ENCODE measurements around the gene COL4A1. TPM values are rescaled to one million over a fixed set of nuclear protein-coding genes. Genes with fewer than 3 reads are reported as not detected.
"Not testable (repeated sequence)": the region's sequence is repeated elsewhere in the genome, so short reads cannot be mapped to it uniquely, and the experiment has no call there.

COL4A1 gene
- total RNA-seq, 2 experiments from 2014 or later: not detected

DNA sequence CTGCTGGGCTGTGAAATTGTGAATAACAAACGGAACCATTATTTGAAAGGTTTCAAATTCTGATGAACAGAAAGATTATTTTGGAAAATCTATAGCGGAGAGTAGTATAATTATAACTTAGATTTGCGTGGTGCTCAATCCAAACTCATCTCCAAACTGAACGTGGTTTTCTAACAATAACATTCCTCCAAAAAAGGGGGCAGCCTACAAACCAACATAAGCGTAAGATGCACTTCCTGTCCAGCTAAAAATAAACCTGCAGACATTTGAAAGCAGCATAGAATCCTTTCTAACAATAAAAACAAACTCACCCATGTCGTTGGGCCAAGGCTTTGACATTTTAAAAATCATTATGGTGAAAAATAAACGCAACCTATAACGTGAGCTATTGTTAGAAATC lies 178.4 kb downstream of the COL4A1 start:
- ChIA-PET POLR2A (no interaction called here), CTCF (no interaction called here)

DNA sequence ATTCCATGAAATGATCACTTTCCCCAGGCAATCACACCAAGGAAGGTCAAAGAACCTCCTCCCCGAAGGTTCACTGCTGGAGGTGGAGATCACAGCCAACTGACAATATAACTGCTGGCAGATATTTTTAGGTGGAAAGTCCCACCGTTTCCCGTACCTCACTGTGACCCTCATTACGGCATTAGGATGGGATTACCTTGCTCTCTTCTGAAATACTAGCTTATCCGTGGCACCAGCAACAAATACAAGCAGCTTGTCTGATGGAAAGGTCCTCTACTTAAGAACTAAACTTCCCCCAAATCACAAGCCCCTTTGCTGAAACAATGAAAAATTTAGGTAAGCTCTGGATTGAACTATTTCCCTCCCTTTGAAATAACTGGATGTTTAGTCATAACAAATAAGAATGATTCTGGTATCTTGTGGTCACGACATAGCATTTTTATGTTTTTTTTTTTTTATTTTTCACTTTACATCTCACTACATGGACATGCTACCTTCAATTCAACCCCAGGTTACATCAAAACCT lies 178.9 kb downstream of the COL4A1 start:
- POLR2A ChIA-PET: no interaction called here
- CTCF ChIA-PET: no interaction called here

DNA sequence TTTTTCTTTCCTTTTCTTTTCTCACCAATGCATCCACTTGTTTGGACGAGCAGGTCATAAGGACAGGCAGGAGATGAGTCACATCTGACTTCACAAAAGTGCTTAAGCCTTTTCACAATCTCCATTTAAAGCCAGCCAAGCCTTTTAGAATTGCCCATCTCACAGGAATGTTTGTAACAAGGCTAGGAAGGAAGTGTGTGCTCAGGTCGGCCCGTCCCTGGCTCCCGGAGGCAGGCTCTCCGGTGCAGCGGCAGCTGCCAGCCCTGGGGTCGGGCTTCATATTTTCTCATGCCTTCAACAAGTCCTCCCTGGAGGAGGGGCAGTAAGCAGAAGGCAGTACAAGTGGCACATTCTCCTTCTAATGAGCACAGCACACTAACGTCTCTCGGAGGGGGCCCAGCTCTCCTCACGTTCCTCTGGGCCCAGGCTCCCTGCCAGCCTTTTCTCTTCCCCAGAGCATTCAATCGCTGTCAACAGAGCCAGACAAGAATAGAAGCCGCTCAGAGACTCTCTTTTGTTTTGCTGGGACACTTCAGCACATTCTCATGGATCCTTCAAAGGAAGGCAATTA lies 180.5 kb downstream of the COL4A1 start:
- ChIA-PET POLR2A (no interaction called here), CTCF (no interaction called here)

DNA sequence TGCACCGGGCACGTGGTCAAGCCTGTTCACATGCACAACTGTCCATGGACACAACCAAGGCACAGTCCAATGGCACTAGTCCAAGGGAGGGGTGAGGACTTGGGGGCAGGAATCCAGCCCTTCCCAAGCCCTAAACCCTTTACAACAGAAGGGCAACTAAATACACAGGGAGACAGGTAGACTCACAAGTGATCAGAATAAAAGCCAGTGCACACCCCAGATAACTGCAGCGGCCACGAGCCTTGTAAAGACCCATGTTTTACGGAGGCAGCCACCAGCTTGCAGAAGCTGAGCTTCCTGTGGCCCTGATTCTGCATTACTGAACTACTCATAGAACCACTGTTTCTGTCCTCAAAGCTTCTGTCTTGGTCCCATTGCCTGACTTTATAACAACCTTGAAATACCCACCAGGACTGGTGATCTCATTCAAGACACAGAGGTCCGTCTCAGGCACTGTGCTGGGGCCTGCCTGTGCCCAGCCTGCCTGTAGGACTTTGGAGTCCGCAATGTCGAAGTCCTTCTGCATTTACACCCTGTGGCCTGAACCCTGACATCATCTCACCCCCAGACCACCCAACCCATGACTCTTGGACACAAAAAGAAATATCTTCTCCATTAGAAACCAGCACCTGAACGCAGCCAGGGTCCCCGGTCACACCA lies 181.2 kb downstream of the COL4A1 start:
- POLR2A ChIA-PET: no interaction called here
- CTCF ChIA-PET: no interaction called here

DNA sequence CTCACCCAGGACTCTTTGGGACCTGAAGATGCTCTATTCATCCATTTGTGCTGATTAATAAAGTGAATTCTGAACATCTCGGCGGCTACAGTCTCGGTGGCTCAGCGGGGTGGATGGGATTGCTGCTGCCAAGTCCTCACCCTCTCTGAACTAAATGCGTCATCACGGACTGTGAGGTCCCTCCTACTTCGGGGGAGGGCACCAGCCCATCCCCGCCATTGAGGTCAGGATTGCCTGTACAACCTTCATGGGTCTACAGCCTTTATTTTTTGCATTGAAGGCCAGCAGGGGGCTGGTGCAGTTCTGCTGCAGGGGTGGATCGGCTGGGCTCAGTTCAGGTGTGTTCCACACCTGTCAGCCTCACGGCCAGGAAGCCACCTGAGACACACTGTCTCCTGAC lies 181.8 kb downstream of the COL4A1 start:
- CTCF ChIA-PET: no interaction called here
- POLR2A ChIA-PET: no interaction called here

DNA sequence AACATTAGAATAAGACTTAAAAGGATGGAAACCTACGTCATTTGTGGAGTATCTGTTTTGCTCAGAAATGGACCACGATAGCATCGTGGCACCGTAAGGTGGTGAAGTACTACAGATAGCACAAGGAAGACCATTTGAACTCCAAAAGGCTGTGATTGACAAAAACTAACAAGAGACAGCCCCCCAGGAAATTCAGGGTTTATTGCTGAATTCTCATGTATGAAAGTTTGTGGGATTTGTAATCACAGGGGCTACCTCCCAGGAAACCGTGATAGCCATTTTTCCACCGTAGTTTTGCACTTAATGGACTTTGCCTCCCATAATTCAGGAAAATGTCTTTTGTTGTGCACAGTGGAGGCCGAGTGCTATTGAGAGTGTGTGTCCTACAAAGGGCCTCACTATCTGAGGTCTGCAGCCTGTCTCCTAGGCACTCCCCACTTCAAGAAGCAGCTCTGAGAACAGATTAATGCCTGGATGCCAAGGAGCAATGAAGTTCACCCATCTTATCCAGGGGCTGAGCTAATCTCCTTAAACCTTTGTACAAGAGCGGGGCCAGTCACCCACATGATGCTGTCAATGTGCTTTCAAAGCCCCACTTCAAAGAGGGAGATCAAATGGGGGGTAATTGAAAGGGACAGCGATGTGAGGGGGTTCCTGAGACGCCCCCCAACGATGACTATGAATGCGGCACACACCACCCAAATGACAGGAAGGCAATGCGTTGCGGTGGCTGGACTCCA lies 182.6 kb downstream of the COL4A1 start:
- CTCF ChIA-PET: interaction anchor here (0.6 kb wide), 1 partner anchor 98 kb away, joined by 3 read pairs; no protein-coding TSS in a partner anchor
- POLR2A ChIA-PET: no interaction called here

DNA sequence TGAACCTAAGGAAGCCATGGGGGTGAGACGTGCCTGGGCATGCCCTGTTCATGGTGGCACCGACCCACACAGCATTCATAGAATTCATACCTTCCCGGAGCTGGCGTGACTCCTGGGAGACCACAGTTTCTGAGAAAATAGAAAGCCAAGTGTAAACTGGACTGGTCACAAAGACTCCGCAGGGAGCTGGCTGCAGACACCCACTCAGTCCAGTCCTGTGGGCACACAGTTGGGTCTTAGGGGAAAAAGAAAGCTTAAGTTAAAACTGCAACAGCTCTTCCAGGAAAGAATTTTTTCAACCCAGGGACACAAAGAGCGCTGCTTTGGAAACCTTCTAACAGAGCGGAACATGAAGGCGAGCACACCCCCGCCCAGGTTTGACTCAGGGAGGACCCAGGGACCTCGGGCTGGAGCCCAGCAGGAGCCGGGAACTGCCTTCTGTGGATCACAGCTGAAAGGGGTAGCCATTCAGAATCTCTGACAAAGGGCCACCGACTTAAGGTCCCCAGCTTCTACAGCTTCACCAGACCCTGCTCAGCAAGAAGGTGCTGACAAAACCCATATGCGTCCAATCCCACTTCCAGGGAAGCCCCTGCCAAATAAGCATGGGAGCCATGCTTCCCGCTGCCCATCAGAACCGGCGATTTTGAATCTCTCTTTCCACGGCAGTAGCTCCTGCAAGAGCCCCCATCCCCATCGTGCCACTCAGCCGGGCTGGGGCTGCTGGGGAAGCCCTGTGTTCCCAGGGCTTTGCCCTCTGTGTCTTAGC lies 183.7 kb downstream of the COL4A1 start:
- ChIA-PET POLR2A (no interaction called here), CTCF (interaction anchor here (0.6 to 0.9 kb wide), 2 partner anchors 13 to 99 kb away, joined by 3 read pairs; no protein-coding TSS in a partner anchor)

DNA sequence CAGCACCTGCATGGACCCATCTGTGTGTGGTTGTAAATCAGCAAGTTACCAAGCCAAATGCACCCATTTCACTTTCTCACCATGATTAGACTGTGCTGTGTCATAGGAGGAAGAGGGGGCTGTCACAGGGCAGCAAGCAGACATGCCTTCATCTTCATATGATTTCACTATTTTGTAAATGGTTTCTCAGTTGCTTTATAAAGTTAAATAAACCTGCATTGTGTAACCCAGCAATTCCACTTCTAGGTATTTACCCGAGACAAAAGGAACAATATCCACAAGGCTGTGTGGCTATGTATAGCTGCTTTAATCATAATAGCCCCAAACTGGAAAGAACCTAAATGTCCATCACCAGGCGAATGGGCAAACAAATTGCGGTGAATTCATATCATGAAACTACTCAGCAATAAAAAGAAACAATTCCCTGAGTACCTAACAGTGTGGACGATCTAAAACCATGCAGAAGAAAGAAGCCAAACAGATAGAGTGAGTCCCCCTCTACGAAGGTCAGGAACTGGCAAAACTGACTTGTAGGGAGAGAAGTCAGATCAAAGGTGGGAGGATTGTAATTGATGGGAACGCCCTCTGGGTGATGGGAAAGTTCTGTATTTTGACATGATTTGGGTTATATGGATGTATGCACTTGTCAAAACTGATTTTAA lies 185.4 kb downstream of the COL4A1 start:
- ChIA-PET CTCF (no interaction called here), POLR2A (no interaction called here)

DNA sequence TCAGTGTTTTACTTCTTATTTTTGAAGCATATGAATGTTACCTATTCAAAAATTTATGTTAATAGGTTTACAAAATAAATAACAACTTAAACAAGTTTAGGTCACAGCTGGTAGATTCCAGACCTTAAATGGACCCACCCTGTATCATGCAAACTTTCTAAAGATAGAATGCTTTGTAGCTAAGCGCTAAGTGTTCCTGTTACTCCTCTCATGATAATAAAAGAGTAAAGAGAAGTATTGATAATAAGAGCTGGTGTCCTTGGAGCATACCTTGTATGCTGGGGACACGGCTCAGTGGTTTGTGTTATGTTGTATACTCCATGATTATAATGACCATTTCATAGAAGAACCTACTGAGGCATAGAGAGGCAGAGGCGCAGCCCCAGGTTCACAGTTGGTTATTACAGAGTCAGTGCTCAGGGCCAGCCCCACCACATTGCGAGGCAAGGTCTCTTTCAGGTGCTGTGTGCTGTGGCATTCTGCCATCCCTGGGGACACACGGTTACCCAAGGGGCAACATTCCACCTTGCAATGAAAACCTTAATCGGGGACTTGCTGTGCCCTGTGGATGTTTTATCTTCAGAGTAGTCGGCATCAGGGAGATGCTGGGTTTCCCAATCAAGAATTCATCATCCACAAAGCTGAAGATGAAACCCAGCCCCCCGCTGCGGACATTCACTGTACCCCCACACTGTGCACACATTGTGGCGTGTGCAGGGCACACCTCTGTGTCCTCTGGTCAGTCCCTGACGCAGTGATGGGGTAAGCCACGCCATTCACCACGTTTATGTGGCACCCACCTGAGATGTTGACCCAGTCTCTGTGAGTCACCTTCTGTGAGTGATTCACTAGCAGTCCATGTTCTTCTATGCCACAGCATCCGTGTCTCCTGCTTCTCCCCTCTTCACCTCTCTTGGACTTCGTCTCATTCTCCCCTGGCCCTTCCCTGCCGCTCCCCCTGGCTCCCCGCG lies 186.7 kb downstream of the COL4A1 start:
- CTCF ChIA-PET: no interaction called here

DNA sequence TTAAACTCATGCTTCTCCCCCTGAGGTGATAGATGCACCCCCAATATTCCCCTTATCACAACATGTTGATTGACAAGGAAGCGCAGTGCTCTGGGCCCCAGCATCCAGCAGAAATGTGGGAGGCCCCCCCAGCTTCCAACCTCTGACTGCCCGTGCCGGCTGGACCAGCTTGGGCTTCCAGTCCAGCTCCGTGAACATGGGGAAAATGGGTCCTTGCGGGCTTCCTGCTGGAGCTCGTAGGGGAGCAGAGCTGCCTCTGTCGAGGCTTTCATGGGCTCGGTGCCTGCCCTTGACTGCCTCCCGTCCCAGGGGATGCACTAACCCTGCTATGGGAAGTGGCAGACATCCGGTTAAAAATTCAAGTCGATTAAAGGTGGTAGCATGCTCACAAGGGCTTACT lies 188.9 kb downstream of the COL4A1 start:
- CTCF ChIA-PET: no interaction called here

More for the DNA sequence above, 186.7 kb downstream of the COL4A1 start:
- POLR2A ChIA-PET: no interaction called here

DNA sequence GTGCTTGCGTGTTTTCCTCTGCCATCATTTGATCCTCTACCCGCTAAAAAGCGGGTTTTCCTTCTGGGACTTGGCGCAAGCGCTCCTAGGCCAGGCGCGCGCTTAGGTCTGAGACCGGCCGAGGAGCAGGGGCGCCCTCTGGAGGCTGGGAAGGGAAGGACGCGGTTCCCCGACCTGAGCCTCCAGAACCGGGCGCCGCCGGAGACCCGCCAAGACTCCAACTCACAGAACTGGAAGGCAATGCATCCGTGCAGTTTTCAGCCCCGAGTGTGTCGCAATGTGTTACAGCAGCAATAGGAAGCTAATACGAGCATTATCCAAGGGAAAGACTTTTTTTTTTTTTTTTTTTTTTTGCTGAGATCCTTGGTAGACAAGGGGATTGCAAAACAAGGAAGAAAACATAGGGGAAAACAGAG lies 190.9 kb downstream of the COL4A1 start:
- POLR2A ChIA-PET: no interaction called here
- CTCF ChIA-PET: interaction anchor here (0.7 kb wide), 1 partner anchor 666 kb away, joined by 3 read pairs; no protein-coding TSS in a partner anchor

More for the DNA sequence above, 188.9 kb downstream of the COL4A1 start:
- POLR2A ChIA-PET: no interaction called here

DNA sequence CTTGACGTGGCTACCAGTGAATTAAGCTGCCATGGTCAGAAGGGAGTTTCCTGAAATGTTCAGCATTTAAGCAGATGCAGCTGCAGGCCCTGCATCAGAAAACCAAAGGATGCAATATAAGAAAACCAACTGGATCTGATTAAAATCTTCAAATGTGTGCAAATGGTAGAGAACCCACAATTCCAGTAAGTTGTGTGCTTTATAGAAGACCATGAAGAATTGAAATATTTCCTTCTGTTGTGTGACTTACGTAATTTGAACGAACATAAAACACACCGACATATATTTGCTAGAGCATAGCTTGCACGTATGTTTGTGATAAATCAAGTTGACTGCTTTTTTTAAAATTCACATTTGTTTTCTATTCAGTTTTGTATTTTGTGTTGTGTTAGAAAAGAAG lies 191.4 kb downstream of the COL4A1 start:
- ChIA-PET CTCF (interaction anchor here (0.7 kb wide), 1 partner anchor 665 kb away, joined by 3 read pairs; no protein-coding TSS in a partner anchor), POLR2A (no interaction called here)

DNA sequence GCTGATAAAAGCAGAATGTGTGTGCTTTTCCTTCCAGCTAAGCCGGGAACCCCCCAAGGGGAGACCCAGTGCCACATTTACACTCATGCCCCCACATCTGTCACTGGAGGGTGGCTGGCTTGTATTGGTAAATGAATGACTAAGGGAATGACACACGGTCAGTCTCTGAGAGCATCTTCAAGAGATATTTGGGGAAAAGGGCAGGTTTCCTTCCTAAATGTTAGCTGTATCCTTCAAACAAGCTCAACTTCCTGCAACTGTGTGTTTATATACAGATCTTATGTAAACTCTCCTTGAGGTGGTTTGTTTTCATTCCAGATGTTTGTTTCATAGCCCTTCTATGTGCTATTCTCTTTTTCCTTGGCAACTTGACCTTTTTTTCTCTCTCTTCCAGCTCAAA lies 192.6 kb downstream of the COL4A1 start:
- CTCF ChIA-PET: interaction anchor here (1.0 kb wide), 1 partner anchor 18 kb away, joined by 3 read pairs; no protein-coding TSS in a partner anchor
- POLR2A ChIA-PET: no interaction called here

DNA sequence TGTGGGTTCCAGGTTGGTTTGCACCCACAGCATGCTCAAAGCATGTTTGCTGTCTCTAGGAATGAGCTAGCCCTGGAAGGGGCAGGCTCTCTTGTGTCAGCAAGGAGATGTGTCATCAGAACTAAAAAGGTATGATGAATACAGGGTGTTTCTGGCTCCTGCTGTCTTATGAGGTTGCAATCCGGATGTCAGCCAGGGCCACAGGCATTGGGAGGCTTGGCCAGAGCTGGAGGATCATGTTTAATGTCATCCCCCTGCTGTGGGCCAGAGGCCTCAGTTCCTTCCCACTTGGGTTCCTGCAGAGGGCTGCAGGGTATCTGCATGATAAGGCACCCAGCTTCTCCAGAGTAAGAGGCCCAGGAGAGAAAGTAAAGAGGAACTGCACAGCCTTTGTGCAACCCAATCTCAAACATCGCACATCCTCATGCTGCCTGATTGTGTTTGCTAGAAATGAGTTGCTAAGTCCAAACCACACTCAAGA lies 193.6 kb downstream of the COL4A1 start:
- CTCF ChIA-PET: no interaction called here
- POLR2A ChIA-PET: no interaction called here

DNA sequence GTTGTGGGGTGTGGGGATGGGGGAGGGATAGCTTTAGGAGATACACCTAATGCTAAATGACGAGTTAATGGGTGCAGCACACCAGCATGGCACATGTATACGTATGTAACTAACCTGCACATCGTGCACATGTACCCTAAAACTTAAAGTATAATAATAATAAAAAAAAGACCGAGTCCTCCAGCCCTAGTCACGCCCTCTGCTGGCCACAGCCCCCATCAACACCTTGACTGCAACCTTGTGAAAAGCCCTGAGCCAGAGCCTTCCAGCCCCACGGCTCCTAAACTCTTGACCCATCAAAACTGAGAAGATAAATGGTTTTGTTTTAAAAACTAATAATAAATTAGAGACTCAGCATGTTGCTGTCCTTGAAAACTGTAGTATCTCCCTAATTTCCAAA lies 194.6 kb downstream of the COL4A1 start:
- POLR2A ChIA-PET, CTCF ChIA-PET: not testable (repeated sequence)

DNA sequence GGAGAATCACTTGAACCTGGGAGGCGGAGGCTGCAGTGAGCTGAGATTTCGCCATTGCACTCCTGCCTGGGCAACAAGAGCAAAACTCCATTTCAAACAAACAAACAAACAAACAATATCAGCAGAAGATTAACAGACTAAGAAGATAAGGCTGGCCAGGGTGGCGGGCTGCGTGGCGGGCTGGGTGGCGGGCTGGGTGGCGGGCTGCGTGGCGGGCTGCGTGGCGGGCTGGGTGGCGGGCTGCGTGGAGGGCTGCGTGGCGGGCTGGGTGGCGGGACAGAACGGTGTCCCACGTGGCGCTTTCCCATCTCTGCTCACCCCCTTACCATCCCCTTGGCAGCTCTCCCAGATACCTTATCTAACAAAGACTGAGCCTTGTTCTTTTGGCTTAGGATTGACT lies 196.2 kb downstream of the COL4A1 start:
- POLR2A ChIA-PET: no interaction called here
- CTCF ChIA-PET: no interaction called here

DNA sequence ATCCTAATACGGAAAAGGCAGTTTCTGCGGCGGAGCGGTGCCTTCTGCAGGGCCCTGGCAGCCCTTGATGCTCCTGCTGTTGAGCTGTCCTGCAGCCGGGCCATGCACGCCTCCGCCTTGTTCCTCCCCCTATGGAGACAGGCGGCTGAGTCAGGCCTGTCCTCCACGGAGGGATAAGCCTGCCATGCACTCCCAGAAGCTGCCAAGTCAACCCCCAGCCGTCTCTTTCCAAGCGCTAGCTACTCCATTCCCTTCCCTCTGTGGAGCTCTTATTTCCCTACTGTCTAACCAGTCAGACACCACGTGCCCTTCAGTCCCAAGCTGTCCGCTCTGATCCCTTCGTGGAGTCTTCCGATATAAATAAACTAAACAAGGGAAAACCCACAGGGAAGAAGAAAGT lies 197.0 kb downstream of the COL4A1 start:
- ChIA-PET POLR2A (no interaction called here), CTCF (interaction anchor here (0.7 kb wide), 1 partner anchor 13 kb away, joined by 3 read pairs; no protein-coding TSS in a partner anchor)

DNA sequence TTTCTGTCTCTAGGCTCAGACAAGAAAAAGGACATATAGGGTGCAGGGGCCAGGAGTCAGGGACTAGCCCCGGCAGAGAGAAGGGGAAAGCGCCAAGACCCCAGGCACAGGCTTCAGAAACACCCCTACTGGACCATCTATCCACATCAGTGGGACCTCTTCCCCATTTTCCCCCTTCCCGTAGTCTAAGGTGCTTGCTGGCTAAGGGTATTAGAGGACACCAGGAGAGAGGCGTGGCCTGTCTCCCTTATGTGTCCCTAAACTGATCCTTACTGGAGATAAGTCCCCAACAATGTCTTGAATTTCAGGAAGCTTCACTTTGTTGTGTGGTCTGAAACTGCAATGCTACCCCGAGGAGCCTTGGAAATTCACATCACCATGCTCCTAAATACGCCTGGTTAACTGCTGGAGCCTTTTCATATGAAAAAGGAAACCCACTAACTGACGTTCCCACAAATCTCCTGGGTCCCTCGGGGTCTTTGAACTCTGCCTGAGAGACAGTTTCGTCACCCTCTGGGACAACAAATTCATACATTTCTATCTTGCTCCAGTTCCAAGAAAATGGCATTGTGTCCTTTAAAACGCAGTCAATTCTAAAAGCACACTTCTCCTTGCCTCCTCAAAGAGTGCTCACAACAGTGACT lies 197.7 kb downstream of the COL4A1 start:
- ChIA-PET POLR2A (no interaction called here), CTCF (interaction anchor here (0.7 kb wide), 1 partner anchor 14 kb away, joined by 3 read pairs; no protein-coding TSS in a partner anchor)
